Left renal cortex interstitium (tissue), 4 donors: ENCODE data around the gene MFSD2B. TPM values are rescaled to one million over a fixed set of nuclear protein-coding genes. Genes with fewer than 3 reads are reported as not detected.

Experiments used
- DNase-seq, 4 donors: peaks; one replicate each; pipeline ENCODE4 v3.0.0-alpha.2; 2013; ENCODE audit warnings: low read depth in 4 of 4, low spot score in 2 of 4, missing footprints in 1 of 4
- polyA plus RNA-seq, 4 donors: library from polyadenylated mRNA; unstranded; fragments of 120-200 nt; gene quantifications; one replicate each; pipeline ENCODE4 v1.2.1, GENCODE V29; 2013; ENCODE audit not compliant: insufficient read length in 4 of 4

MFSD2B gene
- polyA plus RNA-seq, 4 donors: 2.9 to 3.9 (median 3.7) TPM

- DNase-seq: peak in 1 of 4 donors; percentile 10
Measured at GRCh38 chr2:24050041-24050979, 40.4 kb downstream of the MFSD2B start.

GRCh38 chr2:24051833-24052232 lies 41.9 kb downstream of the MFSD2B start:
- no peak for DNase-seq

GRCh38 chr2:24052951-24053350 lies 43.1 kb downstream of the MFSD2B start:
- DNase-seq: no peak

GRCh38 chr2:24054366-24055010 lies 44.6 kb downstream of the MFSD2B start:
- DNase-seq: no peak

- no peak for DNase-seq
Measured at GRCh38 chr2:24055750-24056149, 45.9 kb downstream of the MFSD2B start.

GRCh38 chr2:24058564-24059271 lies 48.8 kb downstream of the MFSD2B start:
- no peak for DNase-seq

- DNase-seq: no peak
Measured at GRCh38 chr2:24065341-24065740, 55.5 kb downstream of the MFSD2B start.

- DNase-seq: no peak
Measured at GRCh38 chr2:24072259-24072658, 62.4 kb downstream of the MFSD2B start.

- no peak for DNase-seq
Measured at GRCh38 chr2:24073816-24074215, 63.9 kb downstream of the MFSD2B start.

- DNase-seq: no peak
Measured at GRCh38 chr2:24075259-24075658, 65.4 kb downstream of the MFSD2B start.

Other genes with a start within 250 kb of the MFSD2B start
- 10 to 100 TPM; 15.8 to 25.7 (median 19.0) TPM for gene ATAD2B, start 83.0 kb upstream of the MFSD2B start, polyA plus RNA-seq
- 10 to 100 TPM; 15.4 to 19.3 (median 17.7) TPM for gene UBXN2A, start 69.6 kb upstream of the MFSD2B start, polyA plus RNA-seq
- gene WDCP, start 37.3 kb downstream of the MFSD2B start, polyA plus RNA-seq: 10 to 100 TPM; 14.4 to 15.8 (median 14.8) TPM
- gene FKBP1B, start 39.7 kb downstream of the MFSD2B start, polyA plus RNA-seq: 10 to 100 TPM; 10.8 to 12.1 (median 10.9) TPM
- 100 to 1,000 TPM; 127 to 171 (median 153) TPM for gene SF3B6, start 66.2 kb downstream of the MFSD2B start, polyA plus RNA-seq
- 10 to 100 TPM; 44.2 to 58.9 (median 48.1) TPM for gene TP53I3, start 74.7 kb downstream of the MFSD2B start, polyA plus RNA-seq
- 1 to 10 TPM; 1.9 to 3.7 (median 2.9) TPM for gene PFN4, start 113.2 kb downstream of the MFSD2B start, polyA plus RNA-seq
- gene FAM228B, start 113.4 kb downstream of the MFSD2B start, polyA plus RNA-seq: 10 to 100 TPM; 24.3 to 27.5 (median 26.4) TPM
- gene FAM228A, start 165.0 kb downstream of the MFSD2B start, polyA plus RNA-seq: 1 to 10 TPM in 2 of 4 donors, under 1 TPM in 2; 0.70 to 1.6 (median 1.0) TPM